HFFc6 (cell line): ENCODE measurements around the gene ADAMTS17. TPM values are rescaled to one million over a fixed set of nuclear protein-coding genes. Genes with fewer than 3 reads are reported as not detected.

Experiments
- DNase-seq: peaks from one replicate; pipeline ENCODE4 v3.0.0-alpha.2; 2018
- H3K27ac Mint-ChIP-seq: 2 replicates; pipeline ENCODE4 v1.8.0; 2020; ENCODE audit warnings: mild to moderate bottlenecking, mixed read lengths
- H3K27me3 Mint-ChIP-seq: 2 replicates; pipeline ENCODE4 v1.8.0; 2021; ENCODE audit warnings: mild to moderate bottlenecking, moderate library complexity, mixed read lengths; ENCODE audit not compliant: insufficient read depth
- H3K36me3 Mint-ChIP-seq: 2 replicates; pipeline ENCODE4 v1.8.0; 2021; ENCODE audit warnings: low read depth, mixed read lengths
- H3K4me1 Mint-ChIP-seq: 2 replicates; pipeline ENCODE4 v1.8.0; 2020; ENCODE audit warnings: low read depth, mixed read lengths
- H3K4me3 Mint-ChIP-seq: 2 replicates; pipeline ENCODE4 v1.8.0; 2020; ENCODE audit warnings: mild to moderate bottlenecking, moderate library complexity, mixed read lengths
- H3K9me3 Mint-ChIP-seq: 2 replicates; pipeline ENCODE4 v1.8.0; 2020; ENCODE audit warnings: mild to moderate bottlenecking, mixed read lengths
- total RNA-seq, 6 experiments: library from RNA; stranded (reverse); fragmentation: NEBNext Ultra II Directional; extraction: Animal tissue kit (Norgen Biotek cat#: 25700); gene quantifications; 2 replicates in 1 of 6; 3 replicates in 5 of 6; pipeline ENCODE4 v1.2.3, GENCODE V29; 2021
- TF ChIP-seq, protein P1 (sequence below): fragments of 200-600 bp; sonication (generic); IDR thresholded peaks from 2 replicates; pipeline ENCODE4 v1.5.0; 2021; ENCODE audit warnings: antibody characterized with exemption, mild to moderate bottlenecking

Gene ADAMTS17
- total RNA-seq, 6 experiments from 2014 or later: not detected

DNA sequence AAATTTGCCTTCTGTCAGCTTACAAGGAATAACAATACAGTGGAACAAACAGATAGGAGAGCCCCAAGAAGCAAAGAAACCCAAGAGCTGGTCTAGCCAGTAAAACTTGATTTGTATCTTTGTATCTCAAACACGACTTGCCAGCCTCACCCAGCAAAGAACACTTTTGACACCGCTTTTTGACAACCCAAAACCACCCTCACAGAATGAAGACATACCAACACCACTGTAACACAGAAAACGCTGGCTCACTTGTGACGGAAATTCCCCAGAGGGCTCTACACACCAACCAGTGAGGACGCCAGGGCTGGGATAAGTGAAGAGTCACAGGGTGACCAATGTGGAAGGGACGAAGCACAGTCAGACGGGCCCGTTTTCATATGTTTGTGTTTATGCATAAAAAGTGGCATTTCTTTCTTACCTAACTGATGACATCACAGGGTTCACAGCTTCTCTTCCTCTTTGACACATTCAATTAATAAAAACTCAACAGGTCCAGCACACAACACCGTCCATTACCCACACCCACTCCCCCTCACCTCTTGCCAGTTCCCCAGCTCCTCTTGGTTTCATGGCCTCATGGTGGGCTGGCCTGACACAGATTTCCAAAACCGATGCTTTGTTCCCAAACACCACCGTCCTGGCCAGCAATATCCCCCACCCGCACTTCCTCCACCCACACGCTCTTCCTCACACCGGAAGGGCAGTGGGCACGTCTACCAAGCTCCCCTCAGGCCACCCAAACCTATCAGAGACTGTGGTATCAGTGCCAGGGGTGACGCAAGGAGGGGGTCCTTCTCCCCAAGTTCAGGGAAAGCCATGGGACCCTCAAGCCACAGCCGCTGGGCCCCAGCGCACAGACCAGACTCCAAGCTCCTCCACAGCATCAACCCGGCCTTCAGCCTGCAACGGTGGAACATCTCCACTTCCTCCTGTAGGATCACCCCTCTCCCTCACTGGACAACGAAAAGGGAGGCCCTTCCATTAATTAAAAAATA lies 94.2 kb downstream of the ADAMTS17 start:
- Mint-ChIP-seq H3K27me3 (no peaks in the 10 kb centered on the region; the same call in 1 of the 2 replicates), H3K9me3 (peaks cover 67% of the 10 kb centered on the region), H3K4me3 (no peak overlapping the region), H3K27ac (no peak overlapping the region), H3K36me3 (no peaks in the 10 kb centered on the region; the same call in 1 of the 2 replicates), H3K4me1 (no peaks in the 10 kb centered on the region)
- no peak for DNase-seq
- TF ChIP-seq, protein P1, sequence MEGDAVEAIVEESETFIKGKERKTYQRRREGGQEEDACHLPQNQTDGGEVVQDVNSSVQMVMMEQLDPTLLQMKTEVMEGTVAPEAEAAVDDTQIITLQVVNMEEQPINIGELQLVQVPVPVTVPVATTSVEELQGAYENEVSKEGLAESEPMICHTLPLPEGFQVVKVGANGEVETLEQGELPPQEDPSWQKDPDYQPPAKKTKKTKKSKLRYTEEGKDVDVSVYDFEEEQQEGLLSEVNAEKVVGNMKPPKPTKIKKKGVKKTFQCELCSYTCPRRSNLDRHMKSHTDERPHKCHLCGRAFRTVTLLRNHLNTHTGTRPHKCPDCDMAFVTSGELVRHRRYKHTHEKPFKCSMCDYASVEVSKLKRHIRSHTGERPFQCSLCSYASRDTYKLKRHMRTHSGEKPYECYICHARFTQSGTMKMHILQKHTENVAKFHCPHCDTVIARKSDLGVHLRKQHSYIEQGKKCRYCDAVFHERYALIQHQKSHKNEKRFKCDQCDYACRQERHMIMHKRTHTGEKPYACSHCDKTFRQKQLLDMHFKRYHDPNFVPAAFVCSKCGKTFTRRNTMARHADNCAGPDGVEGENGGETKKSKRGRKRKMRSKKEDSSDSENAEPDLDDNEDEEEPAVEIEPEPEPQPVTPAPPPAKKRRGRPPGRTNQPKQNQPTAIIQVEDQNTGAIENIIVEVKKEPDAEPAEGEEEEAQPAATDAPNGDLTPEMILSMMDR: no peak

DNA sequence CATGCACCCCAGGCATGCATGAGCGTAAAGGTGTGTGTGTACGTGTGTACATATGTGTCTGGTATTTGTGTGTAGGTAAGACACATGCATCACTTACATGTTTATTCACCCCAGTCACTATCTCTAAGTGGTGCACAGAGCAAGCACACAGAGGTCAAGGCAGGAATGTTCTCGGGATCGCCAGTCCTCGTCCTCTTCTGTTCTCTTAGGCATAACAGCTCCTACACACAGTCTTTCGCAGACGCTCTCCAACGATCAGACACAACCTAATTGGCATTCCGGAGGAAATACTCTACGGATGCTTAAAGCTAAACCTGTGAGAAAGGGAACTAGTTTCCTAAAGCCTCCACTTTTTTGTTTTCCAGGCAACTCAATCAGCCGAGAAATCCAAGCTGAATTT lies 95.9 kb downstream of the ADAMTS17 start:
- peaks cover 1% of the 10 kb centered on the region; the same call in 1 of the 2 replicates for H3K27me3 Mint-ChIP-seq
- H3K4me3 Mint-ChIP-seq: no peak overlapping the region
- no peak for DNase-seq
- H3K9me3 Mint-ChIP-seq: peaks cover 70% of the 10 kb centered on the region
- H3K4me1 Mint-ChIP-seq: no peaks in the 10 kb centered on the region
- no peak overlapping the region for H3K27ac Mint-ChIP-seq
- TF ChIP-seq, protein P1: no peak
- peaks cover 5% of the 10 kb centered on the region; the same call in 1 of the 2 replicates for H3K36me3 Mint-ChIP-seq

DNA sequence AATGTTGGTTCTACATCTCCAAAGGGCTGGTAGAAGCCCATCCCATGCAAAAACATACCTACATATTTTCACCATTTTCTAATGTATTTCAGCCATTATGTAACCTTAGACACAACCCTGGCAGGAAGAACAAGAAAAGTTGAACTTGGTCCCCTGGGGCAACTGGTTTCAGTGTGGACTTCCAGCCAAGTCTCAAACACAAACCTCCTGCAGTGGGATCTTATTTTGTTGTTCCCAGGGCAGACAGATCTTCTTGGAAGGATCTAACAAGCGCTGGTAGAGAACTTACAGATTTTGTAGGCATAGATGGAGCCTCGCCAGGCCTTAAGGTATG lies 96.3 kb downstream of the ADAMTS17 start:
- no peaks in the 10 kb centered on the region for H3K4me1 Mint-ChIP-seq
- H3K27ac Mint-ChIP-seq: no peak overlapping the region
- H3K9me3 Mint-ChIP-seq: peaks cover 73% of the 10 kb centered on the region
- H3K36me3 Mint-ChIP-seq: peaks cover 5% of the 10 kb centered on the region; the same call in 1 of the 2 replicates
- DNase-seq: no peak
- H3K27me3 Mint-ChIP-seq: peaks cover 1% of the 10 kb centered on the region
- no peak overlapping the region for H3K4me3 Mint-ChIP-seq
- TF ChIP-seq, protein P1: no peak

DNA sequence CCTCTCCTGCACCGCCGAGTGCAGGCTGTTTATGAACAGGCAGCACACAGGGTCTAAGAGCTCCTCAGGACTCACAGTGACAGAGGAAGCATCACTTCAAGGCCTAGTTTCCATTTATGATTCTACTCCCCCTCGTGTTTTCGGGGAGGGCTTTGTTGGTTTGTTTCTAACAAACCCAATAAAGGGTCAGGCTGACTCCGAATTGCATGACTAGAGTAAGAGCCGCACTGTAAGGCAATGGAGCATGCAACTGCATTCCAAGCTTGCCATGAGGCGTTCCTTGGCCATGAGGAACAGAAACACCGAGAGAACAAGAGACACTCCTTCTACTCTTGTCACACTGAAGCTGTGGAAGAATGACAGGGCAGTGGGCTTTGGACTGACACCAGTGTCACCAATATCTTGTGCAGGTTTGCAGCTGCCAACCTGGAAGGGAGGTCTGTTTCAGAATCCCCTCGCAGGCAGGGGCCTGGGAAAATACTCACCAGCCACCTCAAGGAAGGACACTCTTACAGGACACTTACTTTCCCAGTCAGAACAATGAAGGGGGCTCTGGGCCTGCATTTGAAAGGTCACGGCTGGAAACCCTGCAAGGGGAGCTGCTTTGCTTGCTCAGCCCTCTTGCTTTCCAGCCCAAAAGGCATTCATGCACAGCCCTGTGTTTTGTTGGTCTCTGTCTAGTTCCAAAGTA lies 96.8 kb downstream of the ADAMTS17 start:
- no peak for DNase-seq
- H3K36me3 Mint-ChIP-seq: peaks cover 5% of the 10 kb centered on the region; the same call in 1 of the 2 replicates
- no peaks in the 10 kb centered on the region for H3K4me1 Mint-ChIP-seq
- TF ChIP-seq, protein P1: no peak
- no peak overlapping the region for H3K4me3 Mint-ChIP-seq
- H3K27me3 Mint-ChIP-seq: peaks cover 1% of the 10 kb centered on the region
- no peak overlapping the region for H3K27ac Mint-ChIP-seq
- peaks cover 73% of the 10 kb centered on the region for H3K9me3 Mint-ChIP-seq

DNA sequence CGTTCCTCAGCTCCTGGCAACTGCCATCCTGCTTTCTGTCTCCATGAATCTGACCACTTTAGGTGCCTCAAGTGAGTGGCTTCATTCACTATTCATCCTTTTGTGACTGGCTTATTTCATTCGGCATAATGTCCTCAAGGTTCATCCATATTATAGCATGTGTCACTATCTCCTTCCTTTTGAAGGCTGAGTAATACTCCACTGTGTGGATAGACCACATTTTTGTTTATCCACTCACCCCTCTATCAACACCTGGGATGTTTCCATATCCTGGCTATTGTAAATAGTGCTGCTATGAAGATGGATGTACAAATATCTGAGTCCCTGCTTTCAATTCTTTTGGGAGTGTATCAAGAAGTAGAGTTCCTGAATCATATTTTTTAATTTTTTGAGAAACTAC lies 98.8 kb downstream of the ADAMTS17 start:
- Mint-ChIP-seq H3K36me3 (peaks cover 10% of the 10 kb centered on the region; the same call in 1 of the 2 replicates), H3K4me1 (no peaks in the 10 kb centered on the region), H3K4me3 (no peak overlapping the region), H3K27me3 (peaks cover 1% of the 10 kb centered on the region), H3K9me3 (peaks cover 83% of the 10 kb centered on the region), H3K27ac (no peak overlapping the region)
- TF ChIP-seq, protein P1: no peak
- no peak for DNase-seq
